GM19324 (cell line): ENCODE results near the gene FDXR.

Experiments used
- ATAC-seq: cut with Tn5 transposase; IDR thresholded peaks from one replicate; pipeline ENCODE4 v1.9.1; 2021; ENCODE audit warnings: mild to moderate bottlenecking, moderate library complexity; ENCODE audit not compliant: unreplicated experiment, low FRiP score

FDXR gene

DNA sequence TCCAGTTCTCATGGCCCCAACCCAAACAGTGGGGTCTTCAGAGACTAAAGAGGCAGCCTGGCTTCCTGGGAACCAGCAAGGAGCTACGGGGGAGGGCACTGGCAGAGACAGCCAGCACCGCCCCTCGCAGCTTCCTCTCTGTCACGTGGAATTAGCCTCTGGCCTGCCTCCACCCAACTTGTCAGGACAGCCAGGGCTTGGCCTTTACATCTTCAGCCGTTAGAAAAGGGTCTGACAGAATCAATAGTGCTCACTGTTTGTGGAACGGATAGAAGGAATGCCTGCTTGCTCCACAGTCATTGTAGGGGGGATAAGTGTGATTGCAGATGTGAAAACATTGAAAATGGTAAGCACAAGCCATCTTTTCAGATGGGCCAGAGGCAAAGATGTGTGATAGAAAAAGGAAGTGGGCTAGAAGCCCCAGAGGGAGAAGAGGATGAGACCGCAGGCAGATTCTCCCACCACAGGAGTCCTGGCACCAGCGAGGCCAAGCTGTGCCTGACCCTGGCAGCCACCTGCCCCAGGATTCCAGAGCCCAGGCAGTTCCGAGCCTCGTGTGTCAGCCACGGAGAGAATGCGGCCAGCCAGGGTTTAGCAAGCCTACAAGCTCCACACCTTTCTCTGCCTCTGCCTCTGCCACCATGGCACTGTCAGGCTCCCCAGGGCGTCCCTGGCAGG, 31.7 kb downstream of the FDXR start:
- ATAC-seq = no peak

DNA sequence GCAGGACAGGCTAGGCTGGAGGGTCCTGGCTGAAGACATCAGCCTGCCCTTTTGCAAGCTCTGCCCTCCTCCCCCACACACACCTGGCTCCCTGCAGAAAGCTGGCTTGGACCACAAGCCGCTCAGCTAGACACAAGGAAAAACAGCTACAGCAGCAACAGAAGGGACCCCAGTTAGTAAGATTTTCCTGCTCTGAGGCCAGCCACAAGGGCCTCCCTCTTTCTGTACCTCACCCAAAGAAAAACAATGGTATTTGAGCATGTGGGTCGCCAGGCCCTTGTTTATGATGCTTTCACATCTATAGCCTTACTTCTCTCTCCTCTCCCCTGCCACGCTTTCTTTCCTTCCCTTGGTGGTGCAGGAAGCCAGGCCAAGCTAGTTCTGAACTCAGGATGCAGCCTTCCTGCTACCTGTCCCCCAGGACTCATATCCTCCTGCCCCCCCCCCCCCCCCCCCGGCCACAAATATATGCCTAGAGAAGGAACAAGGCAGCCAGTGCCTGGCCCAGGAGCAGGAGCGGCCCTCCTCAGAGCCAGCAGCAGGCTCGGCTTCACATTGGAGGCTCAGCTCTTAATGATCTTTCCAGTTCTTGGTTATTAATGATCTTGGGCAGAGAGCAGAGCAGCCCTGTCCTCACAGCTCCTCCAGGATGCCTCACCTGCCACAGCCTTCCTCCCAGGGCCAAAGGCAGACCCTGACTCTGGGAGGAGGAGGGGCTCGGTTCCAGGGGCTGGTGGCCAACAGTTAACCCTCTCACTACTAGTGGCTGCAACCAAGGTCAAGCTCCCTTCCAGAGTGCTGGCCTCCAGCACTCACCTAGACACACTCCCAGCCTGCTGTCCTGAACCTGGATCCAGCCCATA, 32.6 kb downstream of the FDXR start:
- ATAC-seq = no peak

GRCh38 chr17:74838274-74838673, 34.5 kb downstream of the FDXR start:
- no peak for ATAC-seq

- no peak for ATAC-seq
Observed at GRCh38 chr17:74836691-74837467, 35.9 kb downstream of the FDXR start.

DNA sequence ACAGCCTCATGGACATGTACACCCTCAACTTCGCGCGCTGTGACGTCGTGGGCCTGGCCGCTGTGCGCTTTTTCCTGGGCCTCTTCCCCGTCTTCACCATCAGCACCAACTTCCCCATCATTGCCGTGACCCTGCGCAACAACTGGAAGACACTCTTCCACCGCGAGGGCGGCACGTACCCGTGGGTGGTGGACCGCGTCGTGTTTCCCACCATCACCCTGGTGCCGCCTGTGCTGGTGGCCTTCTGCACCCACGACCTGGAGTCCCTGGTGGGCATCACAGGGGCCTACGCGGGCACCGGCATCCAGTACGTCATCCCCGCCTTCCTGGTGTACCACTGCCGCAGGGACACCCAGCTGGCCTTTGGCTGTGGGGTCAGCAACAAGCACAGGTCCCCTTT, 36.6 kb downstream of the FDXR start:
- no peak for ATAC-seq

DNA sequence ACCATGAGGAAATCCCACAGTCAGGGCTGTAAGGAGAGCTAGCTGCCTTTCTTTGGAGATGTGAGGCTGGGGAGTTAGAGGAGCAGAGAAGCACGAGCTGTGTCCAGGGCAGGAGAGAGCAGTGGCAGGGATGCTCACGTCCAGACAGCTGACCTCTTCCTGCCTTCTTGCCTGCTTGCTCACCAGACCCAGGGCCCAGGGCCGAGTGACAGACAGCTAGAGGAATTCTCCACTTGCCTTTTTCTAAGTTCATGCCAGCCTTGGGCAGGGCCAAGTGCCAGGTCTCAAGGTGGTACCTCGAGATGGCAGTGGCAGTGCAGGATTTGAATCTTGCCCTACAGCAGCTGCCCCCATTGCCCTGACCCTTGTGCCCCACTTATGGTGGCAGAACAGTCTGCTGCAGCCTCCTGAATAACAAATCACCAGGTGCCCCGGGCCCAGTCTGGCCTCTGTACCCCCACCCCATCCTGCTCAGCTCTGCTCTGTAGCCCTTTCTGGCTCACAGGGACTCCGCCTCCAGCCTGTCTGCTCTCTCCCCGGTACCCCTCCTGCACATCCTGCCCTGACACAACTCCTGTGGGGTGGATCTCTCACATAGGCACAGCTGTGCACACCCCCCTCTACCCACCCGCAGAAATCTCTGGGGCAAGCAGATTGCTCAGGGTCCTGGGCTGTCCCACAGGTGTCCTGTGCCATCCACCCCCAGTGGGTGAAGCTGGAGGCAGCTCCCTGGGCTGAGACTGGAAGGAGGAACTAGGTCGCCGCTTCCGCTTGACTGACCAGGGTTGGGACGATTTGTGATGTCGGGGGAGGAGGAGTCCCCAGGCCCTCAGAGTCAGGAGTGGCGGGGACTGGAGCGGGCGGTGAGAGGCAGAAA, 39.1 kb downstream of the FDXR start:
- no peak for ATAC-seq

DNA sequence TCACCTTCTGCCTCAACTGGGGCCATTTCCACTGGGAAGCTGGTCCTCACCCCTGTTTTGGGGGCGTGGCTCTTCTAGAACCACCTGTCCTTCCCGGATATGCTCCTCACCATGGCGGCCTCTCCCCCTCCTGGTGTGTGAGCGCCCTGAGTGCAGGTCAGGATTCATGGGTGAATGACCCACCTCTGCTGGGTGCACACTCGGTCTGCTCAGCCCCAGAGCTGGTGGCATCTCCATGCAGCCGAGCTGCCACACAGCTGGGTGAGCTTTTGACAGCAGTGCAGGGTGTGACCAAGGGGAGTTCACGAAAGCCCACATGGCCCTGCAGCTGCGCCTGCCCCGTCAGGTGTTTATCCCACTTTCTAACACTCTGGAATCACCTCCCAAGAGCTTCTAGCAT, 40.4 kb downstream of the FDXR start:
- no peak for ATAC-seq

DNA sequence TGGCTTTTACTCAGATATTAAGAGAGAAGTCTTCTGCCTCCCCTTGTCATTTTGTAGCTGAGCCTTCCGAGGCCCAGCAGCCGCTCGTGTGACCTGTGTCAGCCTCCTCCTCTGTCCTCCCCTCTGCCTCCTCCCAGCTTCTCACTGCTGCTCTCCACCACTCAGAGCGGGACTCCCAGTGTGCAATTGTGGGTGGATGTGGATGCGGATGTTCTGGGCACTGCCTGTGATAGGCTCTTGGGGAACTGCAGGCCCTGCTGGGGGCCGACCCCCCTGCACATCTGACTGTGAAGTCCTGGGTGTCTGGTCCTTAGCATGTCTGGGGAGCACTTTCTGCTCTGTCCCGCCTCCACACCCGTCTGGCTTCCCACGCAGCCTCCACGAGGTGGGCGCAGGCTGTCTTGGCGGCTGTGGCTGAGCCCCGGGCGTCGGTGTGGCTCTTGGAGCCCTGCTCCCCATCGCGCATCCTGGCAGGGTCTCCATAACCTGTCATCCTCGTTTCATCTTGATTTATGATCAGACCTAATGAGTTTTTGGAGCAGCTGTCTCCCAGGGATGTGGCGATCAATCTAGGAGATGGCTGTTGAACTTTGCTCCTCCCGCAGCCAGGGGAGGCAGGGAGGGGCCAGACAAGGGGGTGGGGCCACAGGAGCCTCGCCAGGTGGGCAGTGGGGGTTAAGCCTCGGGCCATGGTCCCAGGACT, 41.2 kb downstream of the FDXR start:
- no peak for ATAC-seq

DNA sequence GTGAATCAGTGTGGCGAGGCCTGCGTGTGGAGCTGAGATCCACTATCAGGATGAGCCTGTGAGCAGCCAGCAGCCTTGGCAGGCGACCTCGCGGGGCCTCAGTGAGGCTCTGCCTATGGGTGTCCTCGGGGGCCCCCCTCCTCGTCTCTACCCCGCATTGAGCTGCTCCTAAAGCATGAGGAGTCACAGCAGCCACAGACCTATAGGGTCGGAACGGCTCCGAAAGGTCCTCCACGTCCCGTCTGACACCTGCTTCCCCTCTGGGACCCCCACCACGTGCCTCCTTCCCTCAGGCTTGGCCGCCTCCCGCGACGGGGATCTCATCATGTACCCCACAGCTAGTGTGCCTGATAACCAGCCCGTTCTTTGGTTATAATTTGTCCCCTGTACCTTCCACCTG, 41.9 kb downstream of the FDXR start:
- no peak for ATAC-seq

GRCh38 chr17:74827800-74828199, 45.0 kb downstream of the FDXR start:
- ATAC-seq = no peak

GRCh38 chr17:74825952-74826719, 46.7 kb downstream of the FDXR start:
- ATAC-seq = no peak

DNA sequence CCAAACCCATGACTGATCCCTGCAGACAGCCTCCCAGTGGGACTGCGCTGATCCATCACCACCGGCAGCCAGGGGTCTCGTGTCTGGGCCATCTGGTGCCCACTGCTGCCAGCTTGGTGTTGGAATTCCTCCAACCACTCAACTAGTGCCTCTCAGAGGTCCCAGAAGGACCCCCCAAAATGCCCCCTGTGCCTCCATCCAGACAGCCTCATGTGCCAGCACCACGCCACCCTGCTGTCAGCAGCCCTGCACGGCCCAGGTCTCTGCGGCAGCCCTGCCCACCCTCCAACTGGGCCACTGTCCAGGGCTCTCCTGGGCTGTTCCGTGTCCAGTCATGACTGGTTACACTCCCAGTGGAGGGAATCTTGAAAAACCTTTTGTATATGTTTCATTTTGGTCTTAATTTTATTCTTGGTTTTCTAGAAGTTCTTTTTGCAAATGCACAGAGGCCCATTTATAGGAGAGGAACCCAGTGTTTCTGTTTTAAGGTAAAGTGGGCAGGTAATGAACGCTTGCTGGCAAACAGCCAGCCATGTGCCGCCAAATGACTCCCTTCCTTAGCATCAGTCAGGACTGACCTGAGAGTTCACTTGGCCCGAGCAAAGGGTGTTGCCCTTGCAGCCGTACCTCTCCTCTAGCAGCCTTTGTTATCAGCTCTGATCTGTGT, 47.7 kb downstream of the FDXR start:
- no peak for ATAC-seq

- ATAC-seq = no peak
Observed at GRCh38 chr17:74822939-74823367, 49.8 kb downstream of the FDXR start.

DNA sequence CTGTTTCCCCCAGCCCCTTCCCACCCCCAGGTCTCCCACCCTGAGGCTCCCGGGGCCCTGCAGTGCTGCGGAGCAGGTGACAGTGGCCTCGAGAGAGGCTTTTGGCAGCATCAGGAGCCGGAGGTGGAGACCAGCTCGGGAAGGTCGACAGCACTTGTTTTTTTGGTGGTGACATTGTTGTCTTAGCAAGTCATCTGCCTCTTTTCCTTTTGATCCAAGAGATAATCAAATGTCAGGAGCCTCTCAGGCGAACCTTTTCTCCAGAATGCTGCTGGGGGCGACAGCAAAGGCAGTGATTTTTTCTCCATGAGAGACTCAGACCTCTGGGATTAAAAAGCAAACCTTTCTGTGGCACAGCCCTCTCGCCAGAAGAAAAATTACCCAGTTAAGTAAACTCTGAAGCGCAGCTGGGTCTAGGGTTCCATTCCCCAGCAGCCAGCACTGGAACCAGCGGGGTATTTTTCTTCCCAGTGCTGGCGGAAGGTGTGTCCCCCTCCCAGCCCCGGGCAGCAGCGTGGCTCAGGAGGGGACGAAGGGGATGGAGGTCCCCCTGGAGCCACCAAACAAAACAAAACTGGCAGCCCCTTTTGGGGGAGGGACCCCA, 50.4 kb downstream of the FDXR start:
- ATAC-seq = no peak

GRCh38 chr17:74821655-74822334, 51.0 kb downstream of the FDXR start:
- ATAC-seq = no peak

DNA sequence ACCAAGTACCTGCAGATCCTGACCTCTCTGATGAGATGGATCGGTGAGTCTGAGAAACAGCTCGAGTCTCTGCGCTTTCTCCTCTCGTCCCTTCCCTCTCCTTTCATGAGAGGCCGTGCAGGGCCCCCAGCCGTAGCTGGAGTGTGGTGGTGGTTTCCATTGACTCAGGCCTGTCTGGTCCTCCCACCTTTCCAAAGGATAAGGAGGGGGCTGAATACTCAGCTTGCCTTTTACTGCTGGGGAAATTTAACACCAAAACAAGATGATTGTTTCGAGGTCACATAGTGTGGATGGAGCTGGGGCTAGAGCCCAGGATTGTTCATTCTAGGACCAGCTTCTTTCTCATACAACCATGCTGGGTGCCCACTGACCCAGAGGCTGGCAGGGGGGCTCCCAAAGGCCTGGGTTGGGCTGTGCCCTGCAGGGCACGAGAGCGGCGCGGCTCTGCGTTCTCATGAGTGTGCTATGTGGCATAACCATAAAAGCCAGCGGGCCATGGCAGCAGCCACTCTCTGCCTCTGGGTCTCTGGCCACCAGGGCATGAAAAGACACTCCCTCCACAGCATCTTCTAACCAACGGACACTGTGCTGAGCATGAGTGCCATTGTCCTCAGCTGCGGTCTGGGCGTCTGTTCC, 52.9 kb downstream of the FDXR start:
- no peak for ATAC-seq
